ENCODE results near the gene MSH6. TPM values are rescaled to one million over a fixed set of nuclear protein-coding genes. Genes with fewer than 3 reads are reported as not detected.

The MSH6 gene
- total RNA-seq, 1 donor, result 35.8 TPM

DNA sequence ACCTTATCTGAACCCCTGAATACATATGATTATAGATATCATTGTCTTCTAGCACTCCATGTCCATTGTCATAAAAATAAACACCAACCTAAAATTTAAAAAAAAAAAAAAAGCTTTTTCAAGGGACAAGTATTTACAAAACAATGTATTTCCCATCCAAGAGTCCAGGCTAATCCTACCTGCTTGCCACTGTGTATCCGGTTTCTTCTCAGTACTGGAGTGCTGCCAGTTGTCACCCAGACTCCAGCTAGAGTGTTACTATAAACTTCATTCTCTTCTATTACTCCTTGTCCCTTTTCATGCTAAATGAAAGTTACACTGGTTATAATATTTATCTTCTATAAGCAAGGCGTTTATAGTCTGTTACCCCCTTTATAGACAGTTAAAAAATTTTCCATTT is 35.8 kb downstream of the MSH6 start:
- Histone ChIP-seq H3K27me3 (ENCODE audit: insufficient read depth, low read length) (no peaks in the 10 kb centered on the region), H3K79me2 (ENCODE audit: insufficient read depth, low read length) (no peaks in the 10 kb centered on the region), H4K20me1 (ENCODE audit: insufficient read depth, low read length) (no peaks in the 10 kb centered on the region), H3K4me1 (ENCODE audit: insufficient read depth, low read length) (peaks cover 4% of the 10 kb centered on the region), H3K4me3 (ENCODE audit: insufficient read depth, low read length) (no peak overlapping the region), H3K36me3 (ENCODE audit: insufficient read depth, low read length) (peaks cover 63% of the 10 kb centered on the region), H3K9me3 (ENCODE audit: low read depth, low read length) (no peaks in the 10 kb centered on the region), H2AFZ (ENCODE audit: low read length) (no peak overlapping the region), H3K4me2 (ENCODE audit: insufficient read depth, low read length) (no peak overlapping the region), H3K27ac (ENCODE audit: low read depth, low read length) (no peak overlapping the region)
- DNase-seq (ENCODE audit: insufficient read length, low spot score, missing footprints), result no peak
- no peak for TF ChIP-seq CTCF (IDR thresholded peaks at IDR 0.05; ENCODE audit: extremely low read depth, low read depth, low read length)

- Histone ChIP-seq H3K27ac (ENCODE audit: low read depth, low read length) (no peak overlapping the region), H3K9me3 (ENCODE audit: low read depth, low read length) (no peaks in the 10 kb centered on the region), H4K20me1 (ENCODE audit: insufficient read depth, low read length) (no peaks in the 10 kb centered on the region), H3K79me2 (ENCODE audit: insufficient read depth, low read length) (no peaks in the 10 kb centered on the region), H2AFZ (ENCODE audit: low read length) (no peak overlapping the region), H3K4me3 (ENCODE audit: insufficient read depth, low read length) (no peak overlapping the region), H3K4me2 (ENCODE audit: insufficient read depth, low read length) (no peak overlapping the region), H3K27me3 (ENCODE audit: insufficient read depth, low read length) (no peaks in the 10 kb centered on the region), H3K4me1 (ENCODE audit: insufficient read depth, low read length) (peaks cover 4% of the 10 kb centered on the region), H3K36me3 (ENCODE audit: insufficient read depth, low read length) (peaks cover 63% of the 10 kb centered on the region)
- peak; percentile 39 for DNase-seq (ENCODE audit: insufficient read length, low spot score, missing footprints)
- no peak for TF ChIP-seq CTCF (IDR thresholded peaks at IDR 0.05; ENCODE audit: extremely low read depth, low read depth, low read length)
Measured at GRCh38 chr2:47819834-47820233, 36.9 kb downstream of the MSH6 start.

GRCh38 chr2:47822518-47822917 is 39.6 kb downstream of the MSH6 start:
- Histone ChIP-seq H2AFZ (ENCODE audit: low read length) (no peak overlapping the region), H3K79me2 (ENCODE audit: insufficient read depth, low read length) (no peaks in the 10 kb centered on the region), H4K20me1 (ENCODE audit: insufficient read depth, low read length) (no peaks in the 10 kb centered on the region), H3K36me3 (ENCODE audit: insufficient read depth, low read length) (peaks cover 51% of the 10 kb centered on the region), H3K27me3 (ENCODE audit: insufficient read depth, low read length) (no peaks in the 10 kb centered on the region), H3K4me1 (ENCODE audit: insufficient read depth, low read length) (peaks cover 4% of the 10 kb centered on the region), H3K4me2 (ENCODE audit: insufficient read depth, low read length) (no peak overlapping the region), H3K27ac (ENCODE audit: low read depth, low read length) (no peak overlapping the region), H3K9me3 (ENCODE audit: low read depth, low read length) (no peaks in the 10 kb centered on the region), H3K4me3 (ENCODE audit: insufficient read depth, low read length) (no peak overlapping the region)
- DNase-seq (ENCODE audit: insufficient read length, low spot score, missing footprints), result no peak
- TF ChIP-seq CTCF (IDR thresholded peaks at IDR 0.05; ENCODE audit: extremely low read depth, low read depth, low read length), result no peak

DNA sequence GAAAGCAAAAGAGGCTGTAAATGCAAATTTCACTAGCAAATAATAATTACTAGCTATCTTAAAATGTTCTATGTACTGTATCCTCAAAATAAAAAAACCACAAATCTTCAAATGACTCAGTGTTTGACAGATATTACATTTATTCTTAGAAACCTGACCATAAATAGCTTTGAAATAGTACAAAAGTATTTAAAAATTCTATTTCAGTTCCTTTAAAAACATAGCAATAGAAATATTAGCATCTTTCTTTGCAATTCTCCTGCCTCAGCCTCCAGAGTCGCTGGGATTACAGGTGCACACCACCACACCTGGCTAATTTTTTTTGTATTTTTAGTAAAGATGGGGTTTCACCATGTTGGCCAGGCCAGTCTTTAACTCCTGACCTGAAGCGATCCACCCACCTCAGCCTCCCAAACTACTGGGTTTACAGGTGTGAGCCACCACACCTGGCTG is 50.6 kb downstream of the MSH6 start:
- H4K20me1 ChIP-seq (ENCODE audit: insufficient read depth, low read length), result peaks cover 2% of the 10 kb centered on the region
- no peaks in the 10 kb centered on the region for H3K4me1 ChIP-seq (ENCODE audit: insufficient read depth, low read length)
- no peaks in the 10 kb centered on the region for H3K9me3 ChIP-seq (ENCODE audit: low read depth, low read length)
- H3K4me2 ChIP-seq (ENCODE audit: insufficient read depth, low read length), result no peak overlapping the region
- peaks cover 74% of the 10 kb centered on the region for H3K36me3 ChIP-seq (ENCODE audit: insufficient read depth, low read length)
- peaks cover 10% of the 10 kb centered on the region for H3K79me2 ChIP-seq (ENCODE audit: insufficient read depth, low read length)
- no peak overlapping the region for H3K27ac ChIP-seq (ENCODE audit: low read depth, low read length)
- no peak overlapping the region for H2AFZ ChIP-seq (ENCODE audit: low read length)
- no peak for TF ChIP-seq CTCF (IDR thresholded peaks at IDR 0.05; ENCODE audit: extremely low read depth, low read depth, low read length)
- no peaks in the 10 kb centered on the region for H3K27me3 ChIP-seq (ENCODE audit: insufficient read depth, low read length)
- DNase-seq (ENCODE audit: insufficient read length, low spot score, missing footprints), result no peak
- no peak overlapping the region for H3K4me3 ChIP-seq (ENCODE audit: insufficient read depth, low read length)
